Activated T-helper 1 cell treated with anti-CD3 and anti-CD28 coated beads, Interleukin-2, amount 50 U/mL, for 16 hours (primary cell): ENCODE results near the gene MACIR.

Experiments used
- DNase-seq, 2 donors: peaks; one replicate each; pipeline ENCODE4 v3.0.0-alpha.2; 2020; ENCODE audit warnings: low read depth in 1 of 2, low spot score in 1 of 2

Gene MACIR

DNA sequence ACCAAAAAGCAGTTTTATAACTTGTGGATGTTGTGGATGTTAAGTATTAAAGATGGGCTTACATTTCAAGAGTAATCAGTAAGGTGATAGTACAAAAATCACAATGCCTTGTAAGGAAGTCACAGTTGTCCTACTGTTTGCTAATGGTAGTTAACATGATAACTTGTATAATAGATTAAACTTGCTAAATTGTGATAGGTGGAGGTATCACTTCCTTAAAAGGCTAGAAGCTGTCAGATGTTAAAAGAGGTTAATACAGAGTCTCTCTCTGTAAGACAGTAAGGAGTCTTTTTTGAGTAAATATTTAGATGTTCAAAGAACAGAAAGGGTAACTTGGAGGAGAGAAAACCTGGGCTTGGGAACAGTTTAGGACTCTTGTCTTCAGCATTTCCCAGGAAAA lies 14.2 kb upstream of the MACIR start:
- DNase-seq: no peak

DNA sequence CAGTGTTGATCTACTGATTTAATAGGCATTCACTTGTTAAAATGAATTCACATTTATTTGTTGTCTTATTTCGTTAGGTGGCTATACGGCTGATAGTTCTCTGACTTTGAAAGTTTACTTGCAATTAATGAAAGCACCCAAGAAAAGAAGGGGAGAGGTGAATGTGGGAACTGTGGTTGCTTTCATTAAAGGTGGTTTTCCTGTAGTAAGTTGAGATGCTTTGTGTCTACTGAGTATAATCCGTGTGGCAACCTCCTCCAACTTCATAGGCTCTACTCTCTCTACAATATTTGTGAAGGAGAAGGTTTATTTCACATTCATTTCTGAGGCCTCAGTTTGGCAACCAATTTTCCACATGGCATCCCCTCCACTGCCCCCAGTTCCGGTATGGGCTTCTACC lies 12.8 kb upstream of the MACIR start:
- no peak for DNase-seq

DNA sequence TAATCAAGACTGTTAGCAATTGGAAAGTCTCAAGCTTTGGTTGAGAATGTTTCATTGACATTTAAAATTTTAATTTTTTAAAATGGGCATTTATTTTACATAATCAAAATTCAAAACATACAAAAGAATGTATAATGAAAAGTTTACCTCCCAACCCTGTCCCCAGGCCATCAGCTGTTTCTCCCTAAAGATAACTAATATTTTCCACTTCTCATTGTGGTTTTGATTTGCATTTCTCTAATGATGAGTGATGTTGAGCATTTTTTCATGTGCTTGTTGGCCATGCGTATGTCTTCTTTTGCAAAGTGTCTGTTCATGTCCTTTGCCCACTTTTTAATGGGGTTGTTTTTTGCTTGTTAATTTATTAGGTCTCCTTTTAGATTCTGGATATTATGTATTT lies 11.4 kb upstream of the MACIR start:
- DNase-seq: no peak

DNA sequence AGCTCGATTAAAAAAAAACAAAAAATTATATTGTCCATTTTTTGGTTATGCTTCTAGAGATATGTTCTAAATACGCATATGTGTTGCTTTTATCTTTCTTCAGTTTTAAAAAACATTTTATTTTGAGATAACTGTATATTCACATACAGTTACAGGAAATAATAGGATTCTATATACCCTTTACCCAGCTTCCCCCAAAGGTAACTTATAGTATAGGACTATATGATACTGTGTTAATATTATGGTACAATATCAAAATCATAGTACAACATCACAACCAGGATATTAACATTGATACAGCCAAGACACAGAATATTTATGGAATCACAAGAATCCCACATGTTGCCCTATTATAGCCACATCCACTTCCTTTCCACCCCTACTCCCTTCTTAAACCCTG lies 9.5 kb upstream of the MACIR start:
- DNase-seq: no peak

DNA sequence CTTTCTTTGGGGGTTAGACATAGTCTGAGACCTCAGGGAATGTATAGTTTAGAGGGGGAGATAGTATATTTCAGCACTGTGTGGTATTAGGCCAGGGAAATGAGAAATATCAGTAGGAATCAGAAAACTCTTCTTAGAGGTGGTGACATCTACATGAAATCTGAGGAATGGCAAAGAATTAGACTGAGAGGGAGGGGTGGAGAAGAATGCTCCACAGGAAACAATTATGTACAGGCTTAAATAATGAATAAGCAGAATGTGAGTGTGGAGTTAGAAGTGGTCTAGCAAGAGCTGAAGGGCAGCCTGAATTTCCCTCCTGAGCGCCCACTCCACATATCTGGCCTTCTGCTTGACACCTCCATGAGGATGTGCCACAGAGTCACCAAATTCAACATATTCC lies 3.6 kb upstream of the MACIR start:
- no peak for DNase-seq

DNA sequence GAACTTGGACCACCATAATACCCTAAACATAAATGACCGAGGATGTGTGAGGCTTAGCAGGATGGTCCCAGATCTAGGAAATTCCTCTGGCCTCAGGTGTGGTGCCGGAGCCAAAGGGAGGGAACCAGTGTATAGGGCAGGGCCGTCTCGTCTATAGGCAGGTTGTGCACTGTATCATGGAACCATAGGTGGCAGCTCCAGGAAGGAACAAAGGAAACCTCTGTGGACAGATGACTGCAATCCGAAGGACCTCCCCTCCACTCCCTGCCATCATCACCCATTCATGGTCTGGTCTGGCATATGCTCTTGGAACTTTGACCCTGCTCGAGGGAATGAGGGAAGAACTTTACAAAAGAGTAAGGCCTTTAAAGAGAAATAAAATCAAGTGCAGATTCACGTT lies 2.9 kb upstream of the MACIR start:
- DNase-seq: no peak

DNA sequence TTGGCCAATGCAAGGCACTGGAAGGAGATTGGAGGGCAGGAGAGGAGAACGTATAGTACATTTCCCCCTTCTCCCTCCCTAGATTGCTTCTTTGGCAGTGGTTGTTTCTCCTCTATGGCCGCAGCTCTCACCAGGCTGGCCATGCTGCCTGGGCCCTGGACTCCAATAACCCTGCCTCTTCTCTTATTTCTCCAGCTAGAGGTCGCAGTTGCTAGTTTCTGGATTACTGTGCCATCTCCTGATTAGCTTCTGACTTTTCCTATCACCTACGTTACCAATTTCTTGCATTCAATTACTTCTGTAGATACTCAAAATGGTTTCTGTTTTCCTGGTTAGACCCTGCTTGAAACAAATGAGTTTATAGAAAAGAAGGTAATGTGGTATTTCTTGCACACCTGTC lies 2.4 kb upstream of the MACIR start:
- no peak for DNase-seq

DNA sequence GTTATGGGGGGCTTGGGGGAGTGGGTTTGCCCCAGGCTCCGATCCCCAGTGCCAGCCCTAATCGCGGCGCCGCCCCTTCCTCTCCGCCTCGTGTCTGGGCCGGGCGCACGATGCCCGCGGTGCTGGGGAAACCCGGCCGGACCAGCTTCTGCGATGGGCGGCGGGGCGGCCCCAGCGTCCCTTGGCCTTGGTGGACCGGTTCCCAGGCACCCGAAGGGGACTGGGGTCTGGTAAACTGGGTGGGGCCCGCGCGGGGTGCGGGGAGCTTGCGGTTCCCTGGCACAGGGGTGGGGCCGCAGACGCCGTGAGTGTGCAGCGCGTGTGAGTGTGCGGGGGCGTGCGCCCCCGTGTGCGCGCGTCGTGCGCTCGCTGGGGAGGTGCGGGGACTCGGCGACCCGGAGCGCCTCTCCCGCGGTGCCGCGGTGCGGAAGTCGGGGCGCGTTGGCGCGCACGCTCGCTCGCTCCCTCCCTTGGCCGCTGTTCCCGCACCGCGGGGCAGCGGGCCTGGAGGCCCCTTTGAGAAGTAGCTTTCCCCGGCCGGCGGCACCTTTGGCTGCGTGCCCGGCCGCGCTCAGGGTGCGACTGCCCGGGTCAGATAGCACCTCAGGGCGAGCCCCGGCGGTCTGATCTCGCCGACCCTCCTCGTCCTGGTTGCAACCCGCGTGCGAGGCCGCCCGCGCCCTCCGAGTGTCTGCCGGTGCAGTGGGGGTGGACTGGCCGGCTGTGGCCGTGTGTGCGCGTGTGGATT lies 568 bp downstream of the MACIR start:
- peak; percentile 24 to 54 for DNase-seq

DNA sequence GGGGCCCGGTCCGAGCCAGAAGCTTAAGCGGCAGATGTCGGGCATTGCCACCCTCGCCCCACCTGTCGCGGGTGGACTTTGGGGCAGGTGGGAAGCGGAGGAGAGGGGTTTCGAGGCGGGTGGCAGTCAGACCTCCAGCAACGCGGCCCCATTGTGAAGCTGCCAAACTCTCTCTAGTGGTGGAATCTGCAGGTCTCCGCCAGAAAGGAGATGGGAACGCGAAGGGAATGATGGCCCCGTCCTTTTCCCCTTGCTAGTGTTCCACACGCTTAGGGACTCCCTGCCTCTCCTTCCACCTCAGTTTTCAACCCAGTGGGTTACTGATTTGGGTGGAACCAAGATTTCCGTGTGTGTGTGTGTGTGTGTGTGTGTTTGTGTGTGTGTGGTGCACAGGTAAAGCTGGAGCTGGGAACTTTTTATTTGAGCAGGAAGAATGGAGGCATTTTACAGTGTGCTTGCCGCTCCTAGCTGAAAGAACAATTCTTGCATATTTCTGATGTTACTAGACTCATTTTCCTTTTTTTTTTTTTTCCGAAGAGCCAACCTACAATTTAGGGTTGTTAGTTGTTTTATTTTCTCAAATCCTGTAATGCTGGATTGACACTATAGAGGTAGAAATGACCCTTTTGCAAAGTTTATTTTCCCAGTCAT lies 1.3 kb downstream of the MACIR start:
- no peak for DNase-seq

DNA sequence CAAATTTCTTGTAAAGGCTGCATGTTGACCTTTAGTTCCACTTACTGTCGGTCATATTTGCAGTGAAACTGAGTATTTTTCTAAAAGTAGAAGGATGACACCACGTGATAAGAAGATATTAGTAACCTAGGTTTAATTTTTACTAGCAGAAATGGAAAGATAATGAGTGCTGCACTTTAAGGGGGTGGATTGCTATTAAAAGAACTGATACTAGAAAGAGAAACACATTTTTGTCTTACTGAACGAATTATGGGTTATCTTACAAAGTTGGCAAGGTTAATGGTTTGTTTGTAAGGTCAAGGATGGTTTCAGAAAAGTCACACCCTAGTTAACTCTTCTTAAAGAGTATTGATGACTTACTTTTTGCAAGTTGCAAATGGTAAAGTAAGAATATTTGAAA lies 2.4 kb downstream of the MACIR start:
- no peak for DNase-seq

DNA sequence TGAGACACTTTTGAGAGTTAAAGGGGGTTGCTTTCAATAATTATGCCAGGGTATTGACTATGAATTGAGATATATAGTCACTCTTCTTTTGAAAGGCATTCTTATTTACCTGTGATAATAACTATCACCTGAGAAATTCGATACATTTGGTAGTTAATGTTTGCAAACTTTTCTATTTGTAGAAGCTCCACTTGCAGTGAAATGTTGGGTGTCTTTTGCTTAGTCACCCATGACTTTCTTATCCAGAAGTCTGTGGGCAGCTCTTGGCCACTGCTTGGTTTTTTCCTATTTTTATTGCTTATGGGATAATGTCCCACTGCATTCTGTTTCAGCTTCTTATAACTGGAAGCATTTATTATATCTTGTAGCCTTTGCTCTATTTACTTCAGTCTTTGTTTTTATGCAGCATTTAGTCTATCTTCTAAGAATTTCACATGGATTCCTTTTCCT lies 3.9 kb downstream of the MACIR start:
- DNase-seq: no peak

DNA sequence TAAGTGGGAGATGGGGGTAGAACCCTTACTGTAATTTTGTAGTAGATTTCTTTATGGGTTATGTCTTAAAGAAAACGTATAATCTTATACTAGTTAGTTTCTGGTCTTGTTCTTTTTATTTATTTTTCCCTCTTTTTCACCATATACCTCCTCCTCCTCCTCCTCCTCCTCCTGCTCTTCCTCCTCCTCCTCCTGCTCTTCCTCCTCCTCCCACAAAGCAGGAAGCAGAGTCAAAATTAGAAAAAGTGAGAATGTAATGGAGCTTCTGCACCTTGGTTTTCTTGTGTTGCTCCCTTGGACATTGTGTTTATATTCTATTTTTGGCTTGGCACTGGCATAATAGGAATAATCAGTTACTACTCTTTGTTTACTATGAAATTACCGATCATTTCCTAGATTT lies 4.5 kb downstream of the MACIR start:
- no peak for DNase-seq

DNA sequence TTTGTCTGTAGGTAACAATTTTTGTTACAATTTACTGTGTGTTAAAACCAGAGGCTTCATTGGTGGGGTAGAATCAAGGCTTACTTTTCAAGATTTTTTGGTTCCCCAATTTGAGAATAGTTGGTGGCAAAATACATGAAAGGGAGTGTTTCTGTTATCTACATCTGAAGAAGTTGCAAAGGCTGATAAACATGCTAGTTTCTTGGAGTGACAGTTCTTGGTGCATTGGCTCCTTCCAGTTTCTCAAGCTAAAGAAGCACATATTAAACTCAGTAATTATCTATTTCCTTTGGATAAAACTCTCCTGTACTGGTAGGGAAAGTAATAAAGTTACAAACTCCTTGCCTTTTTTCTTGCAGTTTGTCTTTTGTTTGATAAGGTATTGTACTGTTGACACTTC lies 5.9 kb downstream of the MACIR start:
- no peak for DNase-seq

DNA sequence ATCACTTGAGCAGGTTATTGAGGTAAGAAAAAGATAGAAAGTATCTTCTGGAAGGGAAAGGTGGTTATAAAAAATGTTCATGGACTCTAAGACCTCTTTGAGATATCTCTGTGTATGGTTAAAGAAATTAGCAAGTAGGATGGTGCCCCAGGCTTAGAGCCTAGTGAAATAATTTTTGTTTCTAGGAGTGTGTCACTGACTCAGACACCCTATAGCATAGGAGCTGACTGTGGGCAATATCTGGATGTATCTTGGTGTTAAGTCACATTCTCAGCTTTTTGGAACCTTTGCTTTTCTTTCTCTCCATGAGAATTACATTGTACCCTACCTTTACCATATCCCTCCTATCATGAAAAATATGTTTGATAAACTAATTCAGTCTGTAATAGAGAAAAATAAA lies 12.0 kb downstream of the MACIR start:
- no peak for DNase-seq

DNA sequence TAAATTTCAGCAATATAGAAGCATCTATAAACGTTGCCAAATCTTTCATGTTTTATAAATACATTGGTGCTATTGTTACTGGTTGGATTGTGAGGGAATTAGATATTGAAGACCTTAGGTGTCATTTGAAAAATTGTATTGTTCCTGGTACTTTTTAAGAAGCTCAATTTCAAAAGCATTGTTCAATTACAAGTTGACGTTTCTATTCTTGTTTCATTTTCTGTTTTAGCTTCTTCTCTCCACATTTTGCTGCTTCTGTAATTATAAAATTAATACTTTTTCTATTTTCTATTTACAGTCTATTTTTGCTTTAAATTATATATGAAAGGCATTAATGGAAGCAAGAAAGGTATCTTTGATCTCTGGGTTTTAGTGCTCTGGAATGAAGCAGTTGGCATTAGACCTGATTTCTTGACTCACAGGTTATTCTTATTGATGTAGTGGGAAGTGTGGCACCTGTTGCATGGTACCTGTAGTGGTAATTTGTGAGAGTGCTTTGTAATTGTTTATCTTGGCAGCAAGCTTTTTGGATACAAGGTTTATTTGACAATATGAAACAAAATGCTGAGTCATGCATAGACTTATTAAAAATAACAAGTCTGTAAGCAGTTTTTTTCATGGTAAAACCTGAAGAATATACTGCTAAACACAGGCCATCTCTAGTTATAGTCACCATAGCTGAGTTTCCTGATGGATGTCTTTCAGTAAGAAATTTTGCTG lies 13.2 kb downstream of the MACIR start:
- no peak for DNase-seq

DNA sequence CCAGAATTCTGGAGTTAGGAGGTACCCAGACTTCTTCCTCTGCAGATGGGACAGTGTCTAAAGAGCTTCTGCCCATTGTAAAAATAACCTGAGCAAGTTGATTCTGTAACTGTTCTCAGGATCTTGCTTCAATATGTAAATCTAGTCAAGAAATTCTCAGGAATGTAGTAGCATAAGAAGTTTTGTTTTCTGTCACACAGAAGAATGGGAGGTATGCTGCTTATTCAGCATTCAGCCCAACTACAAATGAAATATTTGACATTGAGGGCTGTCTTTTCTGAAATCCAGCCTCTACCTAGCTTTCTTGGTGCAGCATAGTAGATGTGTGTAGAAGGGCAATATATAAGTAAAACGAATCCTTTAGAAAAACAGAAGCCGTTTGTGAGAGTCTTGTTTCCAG lies 13.8 kb downstream of the MACIR start:
- DNase-seq: no peak

DNA sequence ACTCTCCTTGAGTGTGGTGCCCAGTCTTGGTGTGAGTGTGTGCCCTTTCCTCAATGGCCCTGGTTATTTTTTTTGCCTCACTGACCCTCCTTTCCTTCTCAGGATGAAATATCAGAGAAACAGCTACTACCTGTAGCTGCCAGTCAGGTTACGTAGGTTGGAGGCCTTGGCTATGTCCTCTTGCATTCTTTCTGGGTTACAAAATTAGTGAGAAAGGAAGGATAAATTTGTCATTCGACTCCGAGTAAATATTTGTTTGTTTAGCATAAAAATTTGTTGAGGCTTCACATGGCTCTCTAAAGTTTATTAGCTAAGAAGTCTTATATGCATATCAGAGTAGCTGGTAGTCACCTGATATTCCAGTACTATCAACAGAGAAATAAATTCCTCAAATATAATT lies 15.4 kb downstream of the MACIR start:
- no peak for DNase-seq

DNA sequence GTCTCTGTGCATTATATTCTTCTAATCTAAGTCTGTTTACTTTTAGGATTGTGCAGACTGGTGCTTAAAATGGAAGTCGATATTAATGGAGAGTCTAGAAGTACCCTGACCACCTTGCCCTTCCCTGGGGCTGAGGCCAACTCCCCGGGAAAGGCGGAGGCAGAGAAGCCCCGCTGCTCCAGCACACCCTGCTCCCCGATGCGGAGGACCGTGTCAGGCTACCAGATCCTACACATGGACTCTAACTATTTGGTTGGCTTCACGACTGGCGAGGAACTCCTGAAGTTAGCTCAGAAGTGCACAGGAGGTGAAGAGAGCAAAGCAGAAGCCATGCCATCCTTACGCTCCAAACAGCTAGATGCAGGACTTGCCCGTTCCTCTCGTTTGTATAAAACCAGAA lies 17.3 kb downstream of the MACIR start:
- DNase-seq: no peak

DNA sequence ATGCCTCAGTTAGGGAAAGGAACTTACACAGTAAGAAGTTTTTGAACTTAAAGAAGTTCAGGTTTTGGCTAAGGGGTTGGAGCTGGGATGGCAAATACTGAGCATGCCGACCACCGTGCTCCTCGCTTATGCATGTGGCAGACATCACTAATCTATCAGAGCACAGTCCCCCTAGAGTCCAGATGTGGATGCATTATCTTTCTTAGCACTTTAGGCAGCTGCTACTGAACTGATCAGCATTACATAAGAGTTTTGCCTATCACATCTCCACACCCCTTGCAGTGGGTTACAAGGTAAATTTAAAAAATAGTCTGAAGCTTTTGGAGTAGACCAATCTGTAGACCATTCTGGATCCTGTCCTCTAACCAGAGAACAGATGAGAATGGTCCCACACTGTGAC lies 22.4 kb downstream of the MACIR start:
- no peak for DNase-seq

DNA sequence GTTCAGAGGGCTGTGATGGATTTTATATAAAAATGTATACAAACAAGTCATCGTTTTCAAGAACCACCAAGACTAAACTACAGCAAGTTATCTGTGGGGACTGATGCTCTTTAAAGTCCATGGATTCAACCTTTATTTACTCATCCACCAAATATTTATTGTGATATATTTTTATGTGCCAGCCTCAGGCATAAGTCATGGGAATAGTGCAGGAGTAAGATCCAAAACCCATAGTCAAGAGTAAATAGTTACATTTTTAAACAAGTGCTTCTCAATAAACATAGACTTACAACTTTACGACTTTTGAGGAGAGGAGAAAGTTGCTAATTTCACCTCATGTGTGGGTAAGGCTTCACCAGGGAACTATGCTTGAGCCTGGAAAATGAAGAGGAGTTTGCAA lies 24.6 kb downstream of the MACIR start:
- no peak for DNase-seq

DNA sequence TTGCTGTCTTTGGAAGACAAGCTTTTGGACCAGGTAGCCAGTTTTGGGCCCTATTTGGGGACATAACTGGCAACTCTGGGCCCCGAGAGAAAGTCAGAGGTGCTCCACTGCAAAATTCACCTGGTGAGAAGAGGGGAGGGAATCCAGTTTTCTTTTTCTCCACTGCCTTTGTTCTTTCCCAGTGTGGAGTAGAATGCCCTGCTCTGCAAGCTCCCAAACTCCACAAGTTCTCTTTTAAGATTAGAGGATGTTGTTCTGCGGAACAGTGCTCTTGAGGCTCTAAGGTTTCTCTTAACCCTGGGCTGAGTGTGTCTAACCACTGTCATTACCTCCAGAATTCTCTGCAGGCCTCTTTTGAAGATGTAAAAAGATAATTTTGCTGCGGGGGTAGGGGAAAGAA lies 25.3 kb downstream of the MACIR start:
- DNase-seq: no peak

DNA sequence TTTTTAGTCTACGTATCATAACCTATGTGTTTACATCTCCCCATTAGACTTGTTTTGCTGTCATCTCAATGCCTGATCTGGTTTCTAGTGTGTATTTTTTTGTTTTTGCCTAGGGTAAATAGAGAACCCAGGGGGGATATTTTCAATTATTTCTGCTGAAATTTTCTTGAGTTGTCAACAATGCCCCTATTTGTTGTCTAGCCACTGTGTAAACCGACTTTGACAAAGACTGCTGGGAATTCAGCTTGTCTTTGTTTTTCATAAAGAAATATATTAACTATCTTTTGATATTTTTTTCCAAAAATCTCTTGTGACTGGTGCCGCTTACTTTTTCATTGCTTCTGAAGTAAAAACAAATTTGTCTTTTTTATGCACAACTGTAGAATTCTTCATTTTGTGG lies 28.1 kb downstream of the MACIR start:
- DNase-seq: no peak
